GM12878 (cell line): ENCODE results near the gene TEKT2. TPM values are rescaled to one million over a fixed set of nuclear protein-coding genes. Genes with fewer than 3 reads are reported as not detected.

ENCODE experiments used
- ATF2 ChIP-seq: IDR thresholded peaks from 2 replicates; pipeline ENCODE4 v1.6.1; 2012; ENCODE audit warnings: low read length, inconsistent platforms
- CBX3 ChIP-seq: fragments of 200-600 bp; sonication (generic); IDR thresholded peaks from 2 replicates; pipeline ENCODE4 v1.6.1; 2016; ENCODE audit warnings: low read depth, borderline replicate concordance
- CHD2 ChIP-seq: IDR thresholded peaks from 2 replicates; pipeline ENCODE4 v1.6.1; 2011; ENCODE audit warnings: low read depth, low read length, improper control_type of control experiment, borderline replicate concordance
- DPF2 ChIP-seq: fragments of 450-650 bp; IDR thresholded peaks from 2 replicates; pipeline ENCODE4 v1.6.1; 2017; ENCODE audit warnings: mild to moderate bottlenecking
- ELK1 ChIP-seq: IDR thresholded peaks from 2 replicates; pipeline ENCODE4 v1.6.1; 2012; ENCODE audit warnings: low read depth, low read length, improper control_type of control experiment
- ESRRA ChIP-seq: IDR thresholded peaks from 2 replicates; pipeline ENCODE4 v1.6.1; 2012; ENCODE audit warnings: mild to moderate bottlenecking, low read length, improper control_type of control experiment
- HCFC1 ChIP-seq: fragments of 150-350 bp; IDR thresholded peaks from 2 replicates; pipeline ENCODE4 v1.6.1; 2014; ENCODE audit warnings: low read length
- IKZF2 ChIP-seq, 2 experiments: fragments of 450-650 bp; IDR thresholded peaks; 2 replicates each; pipeline ENCODE4 v1.6.1; 2017; ENCODE audit warnings: mild to moderate bottlenecking in 2 of 2, moderate library complexity in 2 of 2
- MLLT1 ChIP-seq: fragments of 450-650 bp; IDR thresholded peaks from 2 replicates; pipeline ENCODE4 v1.6.1; 2016; ENCODE audit warnings: mild to moderate bottlenecking
- MYB ChIP-seq: fragments of 150-350 bp; IDR thresholded peaks from 2 replicates; pipeline ENCODE4 v1.6.1; 2014; ENCODE audit warnings: mild to moderate bottlenecking, low read depth, low read length, borderline replicate concordance
- PBX3 ChIP-seq: IDR thresholded peaks from 2 replicates; pipeline ENCODE4 v1.6.1; 2011; ENCODE audit warnings: mild to moderate bottlenecking, low read depth, low read length, moderate library complexity; ENCODE audit not compliant: insufficient replicate concordance
- RCOR1 ChIP-seq: conservative IDR thresholded peaks from 2 replicates; pipeline ENCODE4 v1.6.1; 2012; ENCODE audit warnings: low read depth, low read length, improper control_type of control experiment
- RELB ChIP-seq: fragments of 450-650 bp; IDR thresholded peaks from 2 replicates; pipeline ENCODE4 v1.6.1; 2017; ENCODE audit warnings: low read depth, mild to moderate bottlenecking, moderate library complexity
- SPI1 ChIP-seq: IDR thresholded peaks from 2 replicates; pipeline ENCODE4 v1.6.1; 2011; ENCODE audit warnings: low read depth, mild to moderate bottlenecking, low read length, moderate library complexity, borderline replicate concordance; ENCODE audit not compliant: insufficient read depth
- SUZ12 ChIP-seq: fragments of 200-600 bp; sonication (generic); IDR thresholded peaks from one replicate; pipeline ENCODE4 v1.6.1; 2018; ENCODE audit warnings: antibody characterized with exemption, mild to moderate bottlenecking; ENCODE audit not compliant: unreplicated experiment
- TAF1 ChIP-seq: IDR thresholded peaks from 2 replicates; pipeline ENCODE4 v1.6.1; 2011; ENCODE audit warnings: mild to moderate bottlenecking, low read depth, low read length, borderline replicate concordance
- TCF12 ChIP-seq: IDR thresholded peaks from 2 replicates; pipeline ENCODE4 v1.6.1; 2011; ENCODE audit warnings: low read depth, mild to moderate bottlenecking, low read length
- ZBTB4 ChIP-seq: fragments of 450-650 bp; formaldehyde crosslinking; IDR thresholded peaks from 2 replicates; pipeline ENCODE4 v1.4.0; 2022; ENCODE audit warnings: mild to moderate bottlenecking, moderate library complexity
- polyA plus RNA-seq, 11 experiments: library from polyadenylated mRNA; depleted of rRNA in 4 of 11; unstranded in 6 of 11; stranded (reverse) in 5 of 11; fragments of >200 nt; fragmentation: Nextera tagmentation in 4 of 11; fragmentation: Illumina TruSeq in 1 of 11; extraction: Ambion mirVana in 4 of 11; extraction: Trizol in 1 of 11; gene quantifications; 1 replicate in 1 of 11; 2 replicates in 10 of 11; pipeline versions ENCODE4 v1.2.1 to v1.2.3, GENCODE V29; 2011 to 2016; ENCODE audit warnings: inconsistent platforms in 2 of 11, missing spikeins in 2 of 11, low read depth in 1 of 11
- total RNA-seq, 4 experiments: library from RNA; depleted of rRNA in 3 of 4; stranded (reverse); fragments of >200 nt in 3 of 4; fragmentation: Illumina TruSeq in 1 of 4; extraction: Trizol in 1 of 4; gene quantifications; 2 replicates each; pipeline versions ENCODE4 v1.2.1 to v1.2.3, GENCODE V29; 2013 to 2021

TEKT2 gene
- total and polyA plus RNA-seq, 10 of the 15 experiments (the other 5 are each of a cell fraction or from before 2014, with no cell fraction given) = 0.07 to 0.13 TPM; not detected in 8

- TF ChIP-seq DPF2 = peak; percentile 74
- no peak for TF ChIP-seq MYB
- TF ChIP-seq IKZF2 (IDR thresholded peaks at IDR 0.05) = peak in 1 of 2 experiments; percentile 46; a peak in 1 of 4 replicates
- no peak for TF ChIP-seq SUZ12
- peak; percentile 98 for TF ChIP-seq TAF1
- 0 out of 2 replicates have a peak, but pooled peaks have one; percentile 16 for TF ChIP-seq RCOR1
- peak; percentile 50 for TF ChIP-seq ESRRA
- no peak for TF ChIP-seq CBX3
- peak; percentile 95 for TF ChIP-seq ELK1
- TF ChIP-seq TCF12 = peak; percentile 86
- no peak for TF ChIP-seq PBX3
- no peak for TF ChIP-seq ZBTB4
- peak; percentile 33; the same call in 1 of the 2 replicates for TF ChIP-seq SPI1
- TF ChIP-seq RELB = peak; percentile 79
- TF ChIP-seq MLLT1 = no peak; the same call in 1 of the 2 replicates
- peak; percentile 84 for TF ChIP-seq HCFC1
- TF ChIP-seq CHD2 = 0 out of 2 replicates have a peak, but pooled peaks have one; percentile 60
- TF ChIP-seq ATF2 = no peak
Measured at GRCh38 chr1:36088577-36089392, 4.9 kb downstream of the TEKT2 start, which contains the start of gene ADPRS (continued).
